Measurements from ENCODE around the gene MICAL3.

DNA sequence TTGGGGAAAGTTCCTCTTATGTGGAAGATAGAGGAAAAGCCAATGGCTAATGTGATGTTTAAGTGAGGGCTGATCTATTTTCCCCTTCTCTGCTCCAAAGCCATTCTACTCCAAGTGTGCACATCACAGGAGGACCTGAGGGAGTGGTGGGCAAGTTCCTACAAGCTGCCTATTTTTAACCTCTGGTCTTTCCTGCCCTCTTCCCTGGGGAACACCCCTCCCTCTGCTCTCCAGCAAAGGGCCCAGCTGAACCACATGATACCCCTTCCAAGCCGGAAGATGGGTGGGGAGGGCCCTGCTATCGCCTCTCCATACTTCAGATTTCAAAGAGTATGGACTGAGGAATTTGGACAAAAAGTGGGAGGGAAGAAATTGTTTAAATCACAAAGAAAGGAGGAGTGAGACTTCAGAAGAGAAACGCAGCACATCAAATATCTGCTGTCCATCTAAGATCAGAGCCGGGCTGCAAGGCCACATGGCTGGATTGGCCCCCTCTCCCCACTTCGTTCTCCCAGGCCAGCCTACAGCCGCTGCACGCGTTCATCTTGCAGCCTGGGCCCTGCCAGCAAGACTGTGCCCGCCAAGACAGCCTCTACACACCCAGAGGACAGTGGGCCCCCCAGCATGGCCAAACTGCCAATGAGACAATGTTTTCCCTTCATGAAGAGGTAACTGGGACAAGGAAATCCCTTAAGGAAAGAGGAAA is 77.5 kb downstream of the MICAL3 start:
- TF ChIP-seq, protein P1, sequence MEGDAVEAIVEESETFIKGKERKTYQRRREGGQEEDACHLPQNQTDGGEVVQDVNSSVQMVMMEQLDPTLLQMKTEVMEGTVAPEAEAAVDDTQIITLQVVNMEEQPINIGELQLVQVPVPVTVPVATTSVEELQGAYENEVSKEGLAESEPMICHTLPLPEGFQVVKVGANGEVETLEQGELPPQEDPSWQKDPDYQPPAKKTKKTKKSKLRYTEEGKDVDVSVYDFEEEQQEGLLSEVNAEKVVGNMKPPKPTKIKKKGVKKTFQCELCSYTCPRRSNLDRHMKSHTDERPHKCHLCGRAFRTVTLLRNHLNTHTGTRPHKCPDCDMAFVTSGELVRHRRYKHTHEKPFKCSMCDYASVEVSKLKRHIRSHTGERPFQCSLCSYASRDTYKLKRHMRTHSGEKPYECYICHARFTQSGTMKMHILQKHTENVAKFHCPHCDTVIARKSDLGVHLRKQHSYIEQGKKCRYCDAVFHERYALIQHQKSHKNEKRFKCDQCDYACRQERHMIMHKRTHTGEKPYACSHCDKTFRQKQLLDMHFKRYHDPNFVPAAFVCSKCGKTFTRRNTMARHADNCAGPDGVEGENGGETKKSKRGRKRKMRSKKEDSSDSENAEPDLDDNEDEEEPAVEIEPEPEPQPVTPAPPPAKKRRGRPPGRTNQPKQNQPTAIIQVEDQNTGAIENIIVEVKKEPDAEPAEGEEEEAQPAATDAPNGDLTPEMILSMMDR (IDR thresholded peaks at IDR 0.05) = no peak
- no peak for TF ChIP-seq POLR2A (IDR thresholded peaks at IDR 0.05)
